GM18520 (cell line): Measurements from ENCODE around the gene PARL.

ENCODE experiments used
- ATAC-seq: cut with Tn5 transposase; IDR thresholded peaks from one replicate; pipeline ENCODE4 v1.9.1; 2021; ENCODE audit not compliant: unreplicated experiment

The PARL gene

GRCh38 chr3:183854318-183855035 lies 30.2 kb downstream of the PARL start:
- no peak for ATAC-seq

- no peak for ATAC-seq
These were observed 38.9 kb downstream of the PARL start for GRCh38 chr3:183845608-183846288.

- ATAC-seq = no peak
These were observed 39.6 kb downstream of the PARL start for GRCh38 chr3:183845090-183845489.

GRCh38 chr3:183844606-183845005 lies 40.1 kb downstream of the PARL start:
- no peak for ATAC-seq

- no peak for ATAC-seq
These were observed 44.9 kb downstream of the PARL start for GRCh38 chr3:183839751-183840150.

GRCh38 chr3:183837894-183838293 lies 46.8 kb downstream of the PARL start:
- no peak for ATAC-seq

- ATAC-seq = no peak
These were observed 47.3 kb downstream of the PARL start for GRCh38 chr3:183837390-183837789.

- ATAC-seq = no peak
These were observed 51.2 kb downstream of the PARL start for GRCh38 chr3:183833516-183833915.

GRCh38 chr3:183830187-183830586 lies 54.5 kb downstream of the PARL start:
- no peak for ATAC-seq

GRCh38 chr3:183829466-183829865 lies 55.2 kb downstream of the PARL start:
- ATAC-seq = no peak

- ATAC-seq = no peak
These were observed 56.2 kb downstream of the PARL start for GRCh38 chr3:183828538-183828870.

- ATAC-seq = no peak
These were observed 56.7 kb downstream of the PARL start for GRCh38 chr3:183827809-183828537.

GRCh38 chr3:183826448-183827250 lies 58.0 kb downstream of the PARL start:
- no peak for ATAC-seq

GRCh38 chr3:183825456-183826161 lies 59.1 kb downstream of the PARL start, which contains the start of gene MAP6D1:
TSS of gene MAP6D1 (minus strand) at chr3:183825577. CDS start at chr3:183825547, 30 bp downstream.
- ATAC-seq = no peak

- no peak for ATAC-seq
These were observed 59.8 kb downstream of the PARL start for GRCh38 chr3:183824761-183825455.

- ATAC-seq = no peak
These were observed 60.7 kb downstream of the PARL start for GRCh38 chr3:183823963-183824362.

GRCh38 chr3:183822631-183823030 lies 62.0 kb downstream of the PARL start:
- no peak for ATAC-seq

GRCh38 chr3:183819831-183820230 lies 64.8 kb downstream of the PARL start:
- ATAC-seq = no peak

GRCh38 chr3:183818706-183819624 lies 65.7 kb downstream of the PARL start:
- ATAC-seq = no peak
